Measurements from ENCODE around the gene ARHGAP10.

The ARHGAP10 gene

GRCh38 chr4:147733716-147734344, 1.9 kb downstream of the ARHGAP10 start:
- DNase-seq = no peak

- no peak for DNase-seq
Observed at GRCh38 chr4:147734496-147734895, 2.6 kb downstream of the ARHGAP10 start.

GRCh38 chr4:147735413-147736301, 3.8 kb downstream of the ARHGAP10 start:
- no peak for DNase-seq

- no peak for DNase-seq
Observed at GRCh38 chr4:147736458-147736857, 4.6 kb downstream of the ARHGAP10 start.

- DNase-seq = no peak
Observed at GRCh38 chr4:147737623-147738022, 5.7 kb downstream of the ARHGAP10 start.

- no peak for DNase-seq
Observed at GRCh38 chr4:147739239-147739823, 7.4 kb downstream of the ARHGAP10 start.

- no peak for DNase-seq
Observed at GRCh38 chr4:147740176-147740575, 8.3 kb downstream of the ARHGAP10 start.

- no peak for DNase-seq
Observed at GRCh38 chr4:147741190-147741788, 9.4 kb downstream of the ARHGAP10 start.

- no peak for DNase-seq
Observed at GRCh38 chr4:147747787-147748454, 16.0 kb downstream of the ARHGAP10 start.

GRCh38 chr4:147749811-147750321, 18.0 kb downstream of the ARHGAP10 start:
- no peak for DNase-seq

- no peak for DNase-seq
Observed at GRCh38 chr4:147753047-147753446, 21.2 kb downstream of the ARHGAP10 start.

- no peak for DNase-seq
Observed at GRCh38 chr4:147754037-147754445, 22.2 kb downstream of the ARHGAP10 start.

- no peak for DNase-seq
Observed at GRCh38 chr4:147755561-147756295, 23.8 kb downstream of the ARHGAP10 start.

- no peak for DNase-seq
Observed at GRCh38 chr4:147756417-147756816, 24.5 kb downstream of the ARHGAP10 start.

GRCh38 chr4:147760176-147760575, 28.3 kb downstream of the ARHGAP10 start:
- no peak for DNase-seq

- DNase-seq = no peak
Observed at GRCh38 chr4:147760695-147761094, 28.8 kb downstream of the ARHGAP10 start.

GRCh38 chr4:147761218-147761883, 29.5 kb downstream of the ARHGAP10 start:
- no peak for DNase-seq

- DNase-seq = no peak
Observed at GRCh38 chr4:147764337-147764736, 32.4 kb downstream of the ARHGAP10 start.

- no peak for DNase-seq
Observed at GRCh38 chr4:147765121-147765529, 33.2 kb downstream of the ARHGAP10 start.

- DNase-seq = no peak
Observed at GRCh38 chr4:147768113-147768512, 36.2 kb downstream of the ARHGAP10 start.

GRCh38 chr4:147769386-147769785, 37.5 kb downstream of the ARHGAP10 start:
- DNase-seq = no peak

Data from SIG-M5 (cell line).